ENCODE results near the gene RTN3. TPM values are rescaled to one million over a fixed set of nuclear protein-coding genes. Genes with fewer than 3 reads are reported as not detected.
"Not testable (repeated sequence)": the region's sequence is repeated elsewhere in the genome, so short reads cannot be mapped to it uniquely, and the experiment has no call there.

The RTN3 gene
- total RNA-seq, 4 donors from 2014 or later, result 161 to 221 (median 193) TPM

GRCh38 chr11:63683133-63683991, 2.1 kb downstream of the RTN3 start:
- H3K27me3 ChIP-seq, result no peaks in the 10 kb centered on the region
- no peak for TF ChIP-seq POLR2A (IDR thresholded peaks at IDR 0.05)
- no peak for TF ChIP-seq EP300 (IDR thresholded peaks at IDR 0.05)
- no peak for TF ChIP-seq CTCF (IDR thresholded peaks at IDR 0.05)
- no peak for TF ChIP-seq POLR2AphosphoS5 (IDR thresholded peaks at IDR 0.05)
- H3K27ac ChIP-seq, result peak overlapping the region; percentile 96
- peaks cover 59% of the 10 kb centered on the region for H3K4me1 ChIP-seq
- WGBS, result 75% methylated on average over 8 of the region's 8 CpGs
- H3K36me3 ChIP-seq, result no peaks in the 10 kb centered on the region
- no peak for DNase-seq (ENCODE audit: low spot score in 2 of 2)
- H3K9me3 ChIP-seq, result no peaks in the 10 kb centered on the region
- peak overlapping the region; percentile 79 for H3K4me3 ChIP-seq

- H3K4me3 ChIP-seq; DNase-seq (ENCODE audit: low spot score in 2 of 2); H3K27me3 ChIP-seq; H3K36me3 ChIP-seq; H3K9me3 ChIP-seq; H3K27ac ChIP-seq: not testable (repeated sequence)
- 82% methylated on average over 7 of the region's 7 CpGs for WGBS
- H3K4me1 ChIP-seq, result peaks cover 76% of the 10 kb centered on the region
Measured at GRCh38 chr11:63685158-63685721, 3.9 kb downstream of the RTN3 start.

GRCh38 chr11:63686926-63687325, 5.6 kb downstream of the RTN3 start:
- Histone ChIP-seq H3K36me3 (no peaks in the 10 kb centered on the region), H3K4me3 (no peak overlapping the region), H3K4me1 (peaks cover 75% of the 10 kb centered on the region), H3K27me3 (no peaks in the 10 kb centered on the region), H3K27ac (peak overlapping the region; percentile 0), H3K9me3 (no peaks in the 10 kb centered on the region)
- no peak for DNase-seq (ENCODE audit: low spot score in 2 of 2)
- TF ChIP-seq POLR2AphosphoS5 (IDR thresholded peaks at IDR 0.05), result no peak
- TF ChIP-seq CTCF (IDR thresholded peaks at IDR 0.05), result no peak
- TF ChIP-seq POLR2A (IDR thresholded peaks at IDR 0.05), result no peak
- no peak for TF ChIP-seq EP300 (IDR thresholded peaks at IDR 0.05)
- WGBS, result 26% methylated on average over 2 of the region's 2 CpGs

- Histone ChIP-seq H3K9me3 (no peaks in the 10 kb centered on the region), H3K27ac (no peak overlapping the region), H3K36me3 (no peaks in the 10 kb centered on the region), H3K4me3 (no peak overlapping the region), H3K4me1 (peaks cover 70% of the 10 kb centered on the region), H3K27me3 (no peaks in the 10 kb centered on the region)
- WGBS, result 48% methylated on average over 1 of the region's 1 CpG
- DNase-seq (ENCODE audit: low spot score in 2 of 2), result no peak
- TF ChIP-seq POLR2AphosphoS5 (IDR thresholded peaks at IDR 0.05), result no peak
- TF ChIP-seq EP300 (IDR thresholded peaks at IDR 0.05), result no peak
- no peak for TF ChIP-seq POLR2A (IDR thresholded peaks at IDR 0.05)
- TF ChIP-seq CTCF (IDR thresholded peaks at IDR 0.05), result no peak
Measured at GRCh38 chr11:63687845-63688244, 6.5 kb downstream of the RTN3 start.

- H3K9me3 ChIP-seq, result no peaks in the 10 kb centered on the region
- H3K4me3 ChIP-seq, result no peak overlapping the region
- no peaks in the 10 kb centered on the region for H3K36me3 ChIP-seq
- no peak overlapping the region for H3K27ac ChIP-seq
- DNase-seq (ENCODE audit: low spot score in 2 of 2), result no peak
- TF ChIP-seq CTCF (IDR thresholded peaks at IDR 0.05) (no peak), EP300 (IDR thresholded peaks at IDR 0.05) (no peak), POLR2AphosphoS5 (IDR thresholded peaks at IDR 0.05) (no peak), POLR2A (IDR thresholded peaks at IDR 0.05) (no peak)
- no peaks in the 10 kb centered on the region for H3K27me3 ChIP-seq
- H3K4me1 ChIP-seq, result peaks cover 38% of the 10 kb centered on the region
- WGBS, result 96% methylated on average over 7 of the region's 7 CpGs
Measured at GRCh38 chr11:63694596-63694995, 13.3 kb downstream of the RTN3 start.
